Mesothelial cell of epicardium (in vitro differentiated cells): ENCODE measurements around the gene CTDSP2. TPM values are rescaled to one million over a fixed set of nuclear protein-coding genes. Genes with fewer than 3 reads are reported as not detected.
"Not testable (repeated sequence)": the region's sequence is repeated elsewhere in the genome, so short reads cannot be mapped to it uniquely, and the experiment has no call there.

Experiments
- DNase-seq, 2 experiments: peaks; one replicate each; pipeline ENCODE4 v3.0.0; 2021; ENCODE audit warnings: low spot score in 2 of 2; ENCODE audit not compliant: unreplicated experiment in 2 of 2
- H3K27ac Mint-ChIP-seq: 2 replicates; pipeline ENCODE4 v1.8.0; 2021; ENCODE audit warnings: mixed read lengths
- H3K27me3 Mint-ChIP-seq: 2 replicates; pipeline ENCODE4 v1.8.0; 2021; ENCODE audit warnings: low read depth, mixed read lengths
- H3K36me3 Mint-ChIP-seq: 2 replicates; pipeline ENCODE4 v1.8.0; 2021; ENCODE audit warnings: mixed read lengths
- H3K4me1 Mint-ChIP-seq: 2 replicates; pipeline ENCODE4 v1.8.0; 2021; ENCODE audit warnings: mixed read lengths
- H3K4me3 Mint-ChIP-seq: 2 replicates; pipeline ENCODE4 v1.8.0; 2021; ENCODE audit warnings: mild to moderate bottlenecking, moderate library complexity, mixed read lengths
- H3K9me3 Mint-ChIP-seq: 2 replicates; pipeline ENCODE4 v1.8.0; 2021; ENCODE audit warnings: mixed read lengths
- CTCF ChIP-seq: fragments of 200-600 bp; sonication (generic); IDR thresholded peaks from one replicate; pipeline ENCODE4 v1.5.0; 2021; ENCODE audit warnings: antibody characterized with exemption; ENCODE audit not compliant: unreplicated experiment
- total RNA-seq: library from RNA; stranded (reverse); gene quantifications from 3 replicates; pipeline ENCODE4 v1.2.1, GENCODE V29; 2021

Gene CTDSP2
- total RNA-seq, 1 donor from 2014 or later = 210 TPM

- peaks cover 18% of the 10 kb centered on the region for H3K4me1 Mint-ChIP-seq
- no peak for DNase-seq
- no peaks in the 10 kb centered on the region for H3K9me3 Mint-ChIP-seq
- H3K4me3 Mint-ChIP-seq = no peak overlapping the region
- no peaks in the 10 kb centered on the region for H3K36me3 Mint-ChIP-seq
- TF ChIP-seq CTCF = no peak
- H3K27me3 Mint-ChIP-seq = peaks cover 5% of the 10 kb centered on the region
- H3K27ac Mint-ChIP-seq = no peak overlapping the region
These were observed 17.1 kb upstream of the CTDSP2 start for GRCh38 chr12:57863676-57864075.

- Mint-ChIP-seq H3K9me3 (peaks cover 2% of the 10 kb centered on the region), H3K27ac (no peak overlapping the region), H3K36me3 (no peaks in the 10 kb centered on the region), H3K4me1 (peaks cover 12% of the 10 kb centered on the region), H3K27me3 (peaks cover 5% of the 10 kb centered on the region), H3K4me3 (no peak overlapping the region)
- DNase-seq = no peak
- no peak for TF ChIP-seq CTCF
These were observed 15.4 kb upstream of the CTDSP2 start for GRCh38 chr12:57861967-57862366.

- H3K36me3 Mint-ChIP-seq, H3K27ac Mint-ChIP-seq, H3K4me3 Mint-ChIP-seq, DNase-seq, H3K27me3 Mint-ChIP-seq: not testable (repeated sequence)
- Mint-ChIP-seq H3K9me3 (peaks cover 13% of the 10 kb centered on the region), H3K4me1 (peaks cover 12% of the 10 kb centered on the region)
These were observed 14.4 kb upstream of the CTDSP2 start for GRCh38 chr12:57860883-57861282.

GRCh38 chr12:57859121-57859520 lies 12.6 kb upstream of the CTDSP2 start:
- no peak for DNase-seq
- peaks cover under 1% of the 10 kb centered on the region for H3K4me1 Mint-ChIP-seq
- H3K9me3 Mint-ChIP-seq = peaks cover 13% of the 10 kb centered on the region
- H3K27me3 Mint-ChIP-seq = peaks cover 5% of the 10 kb centered on the region
- H3K4me3 Mint-ChIP-seq = no peak overlapping the region
- no peaks in the 10 kb centered on the region for H3K36me3 Mint-ChIP-seq
- no peak for TF ChIP-seq CTCF
- no peak overlapping the region for H3K27ac Mint-ChIP-seq

GRCh38 chr12:57858123-57858522 lies 11.6 kb upstream of the CTDSP2 start:
- H3K27me3 Mint-ChIP-seq, DNase-seq, H3K4me1 Mint-ChIP-seq, H3K4me3 Mint-ChIP-seq, H3K36me3 Mint-ChIP-seq, H3K27ac Mint-ChIP-seq: not testable (repeated sequence)
- peaks cover 13% of the 10 kb centered on the region for H3K9me3 Mint-ChIP-seq

- Mint-ChIP-seq H3K4me1 (peaks cover 25% of the 10 kb centered on the region), H3K27ac (no peak overlapping the region), H3K36me3 (no peaks in the 10 kb centered on the region), H3K4me3 (no peak overlapping the region), H3K27me3 (peaks cover 1% of the 10 kb centered on the region), H3K9me3 (peaks cover 13% of the 10 kb centered on the region)
- TF ChIP-seq CTCF = no peak
- DNase-seq = no peak
These were observed 8.4 kb upstream of the CTDSP2 start for GRCh38 chr12:57854965-57855364.
